Liver (tissue), 3 donors: Measurements from ENCODE around the gene LRIT1.

Experiments used
- EGR1 ChIP-seq, 2 donors: IDR thresholded peaks; 2 replicates each; pipeline ENCODE4 v1.6.1; 2016 to 2018; ENCODE audit warnings: antibody characterized with exemption in 2 of 2, low read depth in 2 of 2
- GABPA ChIP-seq, 2 donors: IDR thresholded peaks in 1 of 2; conservative IDR thresholded peaks in 1 of 2; 2 replicates each; pipeline ENCODE4 v1.6.1; 2016; ENCODE audit warnings: antibody characterized with exemption in 2 of 2, mild to moderate bottlenecking in 1 of 2, moderate library complexity in 1 of 2
- HNF4G ChIP-seq: IDR thresholded peaks from 2 replicates; pipeline ENCODE4 v1.6.1; 2016; ENCODE audit warnings: antibody characterized with exemption
- JUND ChIP-seq, 2 donors: IDR thresholded peaks; 2 replicates each; pipeline ENCODE4 v1.6.1; 2016; ENCODE audit warnings: antibody characterized with exemption in 2 of 2
- RAD21 ChIP-seq, 2 donors: IDR thresholded peaks; 2 replicates each; pipeline ENCODE4 v1.6.1; 2016; ENCODE audit warnings: antibody characterized with exemption in 2 of 2, mild to moderate bottlenecking in 2 of 2
- RXRA ChIP-seq, 2 donors: IDR thresholded peaks; 2 replicates each; pipeline ENCODE4 v1.6.1; 2017 to 2018; ENCODE audit warnings: antibody characterized with exemption in 2 of 2, mild to moderate bottlenecking in 1 of 2
- SP1 ChIP-seq: IDR thresholded peaks from 2 replicates; pipeline ENCODE4 v1.6.1; 2018; ENCODE audit warnings: antibody characterized with exemption, mild to moderate bottlenecking
- TAF1 ChIP-seq: conservative IDR thresholded peaks from 2 replicates; pipeline ENCODE4 v1.6.1; 2016; ENCODE audit warnings: antibody characterized with exemption, mild to moderate bottlenecking
- YY1 ChIP-seq: IDR thresholded peaks from 2 replicates; pipeline ENCODE4 v1.6.1; 2016; ENCODE audit warnings: antibody characterized with exemption, mild to moderate bottlenecking
- TF ChIP-seq, protein P1 (sequence below): fragments of 150-350 bp; IDR thresholded peaks from 2 replicates; pipeline ENCODE4 v1.5.1; 2017; ENCODE audit warnings: improper control_type of control experiment, low read depth, low read length; ENCODE audit not compliant: missing input control
- TF ChIP-seq, protein P2 (sequence below): IDR thresholded peaks from 2 replicates; pipeline ENCODE4 v1.6.1; 2016; ENCODE audit warnings: antibody characterized with exemption
- TF ChIP-seq, protein P3 (sequence below): IDR thresholded peaks from 2 replicates; pipeline ENCODE4 v1.6.1; 2016; ENCODE audit warnings: antibody characterized with exemption
- TF ChIP-seq, protein P4 (sequence below): IDR thresholded peaks from 2 replicates; pipeline ENCODE4 v1.6.1; 2016; ENCODE audit warnings: antibody characterized with exemption, mild to moderate bottlenecking
- TF ChIP-seq, protein P5 (sequence below): IDR thresholded peaks from 2 replicates; pipeline ENCODE4 v1.6.1; 2016; ENCODE audit warnings: antibody characterized with exemption
- donor health status: healthy.
- donor health status: healthy.

DNA sequence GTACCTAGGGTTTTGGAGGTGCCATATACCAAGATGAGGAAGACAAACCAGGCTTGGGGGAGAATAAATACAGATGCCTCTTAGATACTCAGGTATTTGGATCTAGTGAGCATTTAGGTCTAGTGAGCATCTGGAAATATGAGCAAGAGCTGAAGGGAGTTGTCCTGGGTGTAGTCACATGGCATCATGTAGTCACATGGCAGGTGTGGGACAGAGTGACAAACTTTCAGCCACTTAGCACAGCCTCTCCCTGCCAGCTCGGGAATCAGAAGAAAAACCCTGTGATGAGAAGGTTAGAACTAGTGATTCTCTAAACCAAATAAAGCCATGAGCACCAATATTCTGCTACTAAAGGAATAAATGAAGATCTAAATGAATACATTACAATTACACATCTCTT is 27.8 kb upstream of the LRIT1 start:
- TF ChIP-seq, protein P1, sequence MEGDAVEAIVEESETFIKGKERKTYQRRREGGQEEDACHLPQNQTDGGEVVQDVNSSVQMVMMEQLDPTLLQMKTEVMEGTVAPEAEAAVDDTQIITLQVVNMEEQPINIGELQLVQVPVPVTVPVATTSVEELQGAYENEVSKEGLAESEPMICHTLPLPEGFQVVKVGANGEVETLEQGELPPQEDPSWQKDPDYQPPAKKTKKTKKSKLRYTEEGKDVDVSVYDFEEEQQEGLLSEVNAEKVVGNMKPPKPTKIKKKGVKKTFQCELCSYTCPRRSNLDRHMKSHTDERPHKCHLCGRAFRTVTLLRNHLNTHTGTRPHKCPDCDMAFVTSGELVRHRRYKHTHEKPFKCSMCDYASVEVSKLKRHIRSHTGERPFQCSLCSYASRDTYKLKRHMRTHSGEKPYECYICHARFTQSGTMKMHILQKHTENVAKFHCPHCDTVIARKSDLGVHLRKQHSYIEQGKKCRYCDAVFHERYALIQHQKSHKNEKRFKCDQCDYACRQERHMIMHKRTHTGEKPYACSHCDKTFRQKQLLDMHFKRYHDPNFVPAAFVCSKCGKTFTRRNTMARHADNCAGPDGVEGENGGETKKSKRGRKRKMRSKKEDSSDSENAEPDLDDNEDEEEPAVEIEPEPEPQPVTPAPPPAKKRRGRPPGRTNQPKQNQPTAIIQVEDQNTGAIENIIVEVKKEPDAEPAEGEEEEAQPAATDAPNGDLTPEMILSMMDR, result no peak
- TF ChIP-seq EGR1 (IDR thresholded peaks at IDR 0.05; ENCODE audit: low read depth in 2 of 2), result no peak
- no peak for TF ChIP-seq YY1
- TF ChIP-seq, protein P2, sequence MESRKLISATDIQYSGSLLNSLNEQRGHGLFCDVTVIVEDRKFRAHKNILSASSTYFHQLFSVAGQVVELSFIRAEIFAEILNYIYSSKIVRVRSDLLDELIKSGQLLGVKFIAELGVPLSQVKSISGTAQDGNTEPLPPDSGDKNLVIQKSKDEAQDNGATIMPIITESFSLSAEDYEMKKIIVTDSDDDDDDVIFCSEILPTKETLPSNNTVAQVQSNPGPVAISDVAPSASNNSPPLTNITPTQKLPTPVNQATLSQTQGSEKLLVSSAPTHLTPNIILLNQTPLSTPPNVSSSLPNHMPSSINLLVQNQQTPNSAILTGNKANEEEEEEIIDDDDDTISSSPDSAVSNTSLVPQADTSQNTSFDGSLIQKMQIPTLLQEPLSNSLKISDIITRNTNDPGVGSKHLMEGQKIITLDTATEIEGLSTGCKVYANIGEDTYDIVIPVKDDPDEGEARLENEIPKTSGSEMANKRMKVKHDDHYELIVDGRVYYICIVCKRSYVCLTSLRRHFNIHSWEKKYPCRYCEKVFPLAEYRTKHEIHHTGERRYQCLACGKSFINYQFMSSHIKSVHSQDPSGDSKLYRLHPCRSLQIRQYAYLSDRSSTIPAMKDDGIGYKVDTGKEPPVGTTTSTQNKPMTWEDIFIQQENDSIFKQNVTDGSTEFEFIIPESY, result no peak
- TF ChIP-seq, protein P3, sequence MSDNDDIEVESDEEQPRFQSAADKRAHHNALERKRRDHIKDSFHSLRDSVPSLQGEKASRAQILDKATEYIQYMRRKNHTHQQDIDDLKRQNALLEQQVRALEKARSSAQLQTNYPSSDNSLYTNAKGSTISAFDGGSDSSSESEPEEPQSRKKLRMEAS, result no peak
- TF ChIP-seq SP1, result no peak
- no peak for TF ChIP-seq JUND (IDR thresholded peaks at IDR 0.05)
- TF ChIP-seq, protein P4, sequence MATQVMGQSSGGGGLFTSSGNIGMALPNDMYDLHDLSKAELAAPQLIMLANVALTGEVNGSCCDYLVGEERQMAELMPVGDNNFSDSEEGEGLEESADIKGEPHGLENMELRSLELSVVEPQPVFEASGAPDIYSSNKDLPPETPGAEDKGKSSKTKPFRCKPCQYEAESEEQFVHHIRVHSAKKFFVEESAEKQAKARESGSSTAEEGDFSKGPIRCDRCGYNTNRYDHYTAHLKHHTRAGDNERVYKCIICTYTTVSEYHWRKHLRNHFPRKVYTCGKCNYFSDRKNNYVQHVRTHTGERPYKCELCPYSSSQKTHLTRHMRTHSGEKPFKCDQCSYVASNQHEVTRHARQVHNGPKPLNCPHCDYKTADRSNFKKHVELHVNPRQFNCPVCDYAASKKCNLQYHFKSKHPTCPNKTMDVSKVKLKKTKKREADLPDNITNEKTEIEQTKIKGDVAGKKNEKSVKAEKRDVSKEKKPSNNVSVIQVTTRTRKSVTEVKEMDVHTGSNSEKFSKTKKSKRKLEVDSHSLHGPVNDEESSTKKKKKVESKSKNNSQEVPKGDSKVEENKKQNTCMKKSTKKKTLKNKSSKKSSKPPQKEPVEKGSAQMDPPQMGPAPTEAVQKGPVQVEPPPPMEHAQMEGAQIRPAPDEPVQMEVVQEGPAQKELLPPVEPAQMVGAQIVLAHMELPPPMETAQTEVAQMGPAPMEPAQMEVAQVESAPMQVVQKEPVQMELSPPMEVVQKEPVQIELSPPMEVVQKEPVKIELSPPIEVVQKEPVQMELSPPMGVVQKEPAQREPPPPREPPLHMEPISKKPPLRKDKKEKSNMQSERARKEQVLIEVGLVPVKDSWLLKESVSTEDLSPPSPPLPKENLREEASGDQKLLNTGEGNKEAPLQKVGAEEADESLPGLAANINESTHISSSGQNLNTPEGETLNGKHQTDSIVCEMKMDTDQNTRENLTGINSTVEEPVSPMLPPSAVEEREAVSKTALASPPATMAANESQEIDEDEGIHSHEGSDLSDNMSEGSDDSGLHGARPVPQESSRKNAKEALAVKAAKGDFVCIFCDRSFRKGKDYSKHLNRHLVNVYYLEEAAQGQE, result no peak
- TF ChIP-seq TAF1, result no peak
- no peak for TF ChIP-seq HNF4G
- TF ChIP-seq RAD21 (IDR thresholded peaks at IDR 0.05), result no peak
- no peak for TF ChIP-seq GABPA (IDR thresholded peaks at IDR 0.05 in 1 of 2, conservative IDR thresholded peaks at IDR 0.05 in 1 of 2)
- TF ChIP-seq RXRA (IDR thresholded peaks at IDR 0.05), result no peak
- TF ChIP-seq, protein P5, sequence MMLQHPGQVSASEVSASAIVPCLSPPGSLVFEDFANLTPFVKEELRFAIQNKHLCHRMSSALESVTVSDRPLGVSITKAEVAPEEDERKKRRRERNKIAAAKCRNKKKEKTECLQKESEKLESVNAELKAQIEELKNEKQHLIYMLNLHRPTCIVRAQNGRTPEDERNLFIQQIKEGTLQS, result no peak
